GM19452 (cell line): Measurements from ENCODE around the gene TPST1.

Experiments used
- ATAC-seq: cut with Tn5 transposase; IDR thresholded peaks from one replicate; pipeline ENCODE4 v1.9.1; 2021; ENCODE audit not compliant: unreplicated experiment

The TPST1 gene

GRCh38 chr7:66281678-66282590, 76.8 kb downstream of the TPST1 start:
- no peak for ATAC-seq

- no peak for ATAC-seq
Measured at GRCh38 chr7:66282591-66282935, 77.4 kb downstream of the TPST1 start.

- ATAC-seq, result no peak
Measured at GRCh38 chr7:66283003-66283920, 78.1 kb downstream of the TPST1 start.

- ATAC-seq, result no peak
Measured at GRCh38 chr7:66296001-66296521, 90.9 kb downstream of the TPST1 start.

GRCh38 chr7:66296557-66296956, 91.4 kb downstream of the TPST1 start:
- ATAC-seq, result no peak

- no peak for ATAC-seq
Measured at GRCh38 chr7:66297579-66297978, 92.4 kb downstream of the TPST1 start.

- ATAC-seq, result no peak
Measured at GRCh38 chr7:66301249-66301648, 96.1 kb downstream of the TPST1 start.

- ATAC-seq, result no peak
Measured at GRCh38 chr7:66301737-66302136, 96.6 kb downstream of the TPST1 start.

GRCh38 chr7:66303454-66304155, 98.5 kb downstream of the TPST1 start:
- ATAC-seq, result no peak

- ATAC-seq, result no peak
Measured at GRCh38 chr7:66304536-66304935, 99.4 kb downstream of the TPST1 start.

GRCh38 chr7:66306243-66306642, 101.1 kb downstream of the TPST1 start:
- ATAC-seq, result no peak

GRCh38 chr7:66307591-66308215, 102.6 kb downstream of the TPST1 start:
- no peak for ATAC-seq

- no peak for ATAC-seq
Measured at GRCh38 chr7:66308411-66308810, 103.3 kb downstream of the TPST1 start.

GRCh38 chr7:66310620-66311019, 105.5 kb downstream of the TPST1 start:
- ATAC-seq, result no peak

GRCh38 chr7:66313886-66314568, 108.9 kb downstream of the TPST1 start:
- no peak for ATAC-seq

GRCh38 chr7:66315192-66315591, 110.1 kb downstream of the TPST1 start:
- no peak for ATAC-seq

- no peak for ATAC-seq
Measured at GRCh38 chr7:66319407-66319979, 114.4 kb downstream of the TPST1 start.

GRCh38 chr7:66321283-66321682, 116.1 kb downstream of the TPST1 start:
- ATAC-seq, result no peak

GRCh38 chr7:66323114-66323796, 118.1 kb downstream of the TPST1 start:
- no peak for ATAC-seq
